B cell (primary cell): Measurements from ENCODE around the gene CHTOP. TPM values are rescaled to one million over a fixed set of nuclear protein-coding genes. Genes with fewer than 3 reads are reported as not detected.

Source experiments
- ATAC-seq: fragments of 200-7000 bp; cut with Tn5 transposase; one replicate; pipeline ENCODE4 v1.10.0; 2021; ENCODE audit warnings: low read depth, mild to moderate bottlenecking, moderate number of reproducible peaks, moderate library complexity
- CTCF ChIA-PET: fragments of 350-600 bp; sonication (Branson Sonifier 250); formaldehyde crosslinking; loops from one replicate; lab custom pipeline; 2021; ENCODE audit warnings: antibody characterized with exemption, inconsistent platforms; lab: Charles Lee
- POLR2A ChIA-PET: fragments of 350-600 bp; sonication (Branson Sonifier 250); formaldehyde crosslinking; loops from one replicate; lab custom pipeline; 2021; ENCODE audit warnings: antibody characterized with exemption; lab: Charles Lee
- DNase-seq: peaks from one replicate; pipeline ENCODE4 v3.0.0; 2013
- H2AFZ ChIP-seq: 2 replicates; pipeline ENCODE4 v1.6.1; 2012; ENCODE audit warnings: mild to moderate bottlenecking, low read depth, low read length; ENCODE audit not compliant: insufficient read depth, poor library complexity, severe bottlenecking
- H3K27ac ChIP-seq, 2 donors: 1 replicate in 1 of 2; 2 replicates in 1 of 2; pipeline ENCODE4 v1.5.1; 2012 to 2013; ENCODE audit warnings: low read length in 2 of 2, mild to moderate bottlenecking in 2 of 2, moderate library complexity in 1 of 2
- H3K27me3 ChIP-seq, 4 experiments: fragments of 200-600 bp in 1 of 4; sonication (generic) in 1 of 4; replicated peaks in 1 of 4; 1 replicate in 2 of 4; 2 replicates in 2 of 4; pipeline versions ENCODE4 v1.6.1 to v1.7.0; 2013 to 2016; ENCODE audit warnings: low read length in 3 of 4, mild to moderate bottlenecking in 2 of 4, mixed read lengths in 1 of 4, moderate library complexity in 1 of 4; ENCODE audit not compliant: insufficient read depth in 4 of 4, control insufficient read depth in 3 of 4; ENCODE audit errors: control extremely low read depth in 1 of 4
- H3K36me3 ChIP-seq, 2 experiments: replicated peaks in 1 of 2; 1 replicate in 1 of 2; 2 replicates in 1 of 2; pipeline versions ENCODE4 v1.6.1 to v1.7.1; 2013; ENCODE audit warnings: low read length in 1 of 2; ENCODE audit not compliant: insufficient read depth in 2 of 2, control insufficient read depth in 1 of 2; ENCODE audit errors: control extremely low read depth in 1 of 2, extremely low read depth in 1 of 2
- H3K4me1 ChIP-seq, 2 donors: fragments of 200-600 bp in 1 of 2; sonication (generic) in 1 of 2; 1 replicate in 1 of 2; 2 replicates in 1 of 2; pipeline versions ENCODE4 v1.5.1 to v1.6.1; 2013 to 2017; ENCODE audit warnings: low read length in 2 of 2; ENCODE audit not compliant: control insufficient read depth in 2 of 2, insufficient read depth in 2 of 2
- H3K4me2 ChIP-seq: replicated peaks from 2 replicates; pipeline ENCODE3; 2012; ENCODE audit warnings: mild to moderate bottlenecking, low read depth, low read length; ENCODE audit not compliant: poor library complexity, severe bottlenecking
- H3K4me3 ChIP-seq, 5 experiments: fragments of 200-600 bp in 1 of 5; sonication (generic) in 1 of 5; 1 replicate in 3 of 5; 2 replicates in 2 of 5; pipeline versions ENCODE4 v1.5.1 to v1.7.0; 2011 to 2016; ENCODE audit warnings: low read length in 4 of 5, mild to moderate bottlenecking in 4 of 5, low read depth in 2 of 5, control low read depth in 1 of 5, moderate library complexity in 1 of 5; ENCODE audit not compliant: insufficient read depth in 1 of 5; ENCODE audit errors: control extremely low read depth in 1 of 5, extremely low read depth in 1 of 5
- H3K79me2 ChIP-seq: fragments of 200-600 bp; sonication (generic); one replicate; pipeline ENCODE4 v1.6.0; 2016; ENCODE audit warnings: low read length; ENCODE audit not compliant: control insufficient read depth, insufficient read depth
- H3K9ac ChIP-seq: fragments of 200-600 bp; sonication (generic); 2 replicates; pipeline ENCODE4 v1.6.1; 2017; ENCODE audit warnings: mild to moderate bottlenecking, low read length, moderate library complexity
- H3K9me3 ChIP-seq, 3 donors: one replicate each; pipeline versions ENCODE4 v1.6.1 to v1.7.1; 2013; ENCODE audit warnings: low read length in 2 of 3; ENCODE audit not compliant: control insufficient read depth in 2 of 3, insufficient read depth in 1 of 3; ENCODE audit errors: control extremely low read depth in 1 of 3
- H4K20me1 ChIP-seq: 2 replicates; pipeline ENCODE4 v1.6.0; 2012; ENCODE audit warnings: mild to moderate bottlenecking, low read length; ENCODE audit not compliant: insufficient read depth, control insufficient read depth, poor library complexity, severe bottlenecking
- H3K27ac Mint-ChIP-seq: one replicate; pipeline ENCODE4 v1.8.0; 2021; ENCODE audit warnings: mixed read lengths
- H3K27me3 Mint-ChIP-seq: one replicate; pipeline ENCODE4 v1.8.0; 2021; ENCODE audit warnings: mixed read lengths
- H3K4me1 Mint-ChIP-seq: one replicate; pipeline ENCODE4 v1.8.0; 2021; ENCODE audit warnings: mixed read lengths
- H3K4me3 Mint-ChIP-seq: one replicate; pipeline ENCODE4 v1.8.0; 2021; ENCODE audit warnings: mixed read lengths
- H3K9me3 Mint-ChIP-seq: one replicate; pipeline ENCODE4 v1.8.0; 2022; ENCODE audit warnings: mixed read lengths; ENCODE audit not compliant: insufficient read depth
- EZH2 ChIP-seq: IDR thresholded peaks from 2 replicates; pipeline ENCODE4 v1.6.1; 2012; ENCODE audit warnings: borderline replicate concordance, low read depth, mild to moderate bottlenecking, moderate library complexity, low read length; ENCODE audit not compliant: insufficient read depth, poor library complexity, severe bottlenecking
- WGBS: methylation state at CpG from one replicate; pipeline ENCODE4 v1.1.5; 2013; ENCODE audit warnings: missing lambda C conversion rate; ENCODE audit not compliant: insufficient coverage; 5-methylcytosine and 5-hydroxymethylcytosine counted together
- intact Hi-C: fragments of 100-400 bp; cut with micrococcal nuclease; formaldehyde crosslinking; loops from one replicate; pipeline ENCODE4 v1.10.0; 2022
- polyA plus RNA-seq: library from polyadenylated mRNA; depleted of rRNA; stranded (reverse); fragments of >200 nt; gene quantifications from 2 replicates; pipeline ENCODE4 v1.2.3, GENCODE V29; 2012
- total RNA-seq, 2 donors: library from RNA; stranded (reverse); fragments of 120-200 nt in 1 of 2; gene quantifications; 1 replicate in 1 of 2; 2 replicates in 1 of 2; pipeline versions ENCODE4 v1.2.3 to v1.2.4, GENCODE V29; 2013 to 2022
- TF ChIP-seq, protein P1 (sequence below): fragments of 200-600 bp; IDR thresholded peaks from one replicate; pipeline ENCODE4 v1.8.0; 2022; ENCODE audit warnings: antibody characterized with exemption, mild to moderate bottlenecking

The CHTOP gene
- total and polyA plus RNA-seq, 2 donors (not counting 1 experiment from before 2014, with no cell fraction given), result 87.0 to 156 TPM

DNA sequence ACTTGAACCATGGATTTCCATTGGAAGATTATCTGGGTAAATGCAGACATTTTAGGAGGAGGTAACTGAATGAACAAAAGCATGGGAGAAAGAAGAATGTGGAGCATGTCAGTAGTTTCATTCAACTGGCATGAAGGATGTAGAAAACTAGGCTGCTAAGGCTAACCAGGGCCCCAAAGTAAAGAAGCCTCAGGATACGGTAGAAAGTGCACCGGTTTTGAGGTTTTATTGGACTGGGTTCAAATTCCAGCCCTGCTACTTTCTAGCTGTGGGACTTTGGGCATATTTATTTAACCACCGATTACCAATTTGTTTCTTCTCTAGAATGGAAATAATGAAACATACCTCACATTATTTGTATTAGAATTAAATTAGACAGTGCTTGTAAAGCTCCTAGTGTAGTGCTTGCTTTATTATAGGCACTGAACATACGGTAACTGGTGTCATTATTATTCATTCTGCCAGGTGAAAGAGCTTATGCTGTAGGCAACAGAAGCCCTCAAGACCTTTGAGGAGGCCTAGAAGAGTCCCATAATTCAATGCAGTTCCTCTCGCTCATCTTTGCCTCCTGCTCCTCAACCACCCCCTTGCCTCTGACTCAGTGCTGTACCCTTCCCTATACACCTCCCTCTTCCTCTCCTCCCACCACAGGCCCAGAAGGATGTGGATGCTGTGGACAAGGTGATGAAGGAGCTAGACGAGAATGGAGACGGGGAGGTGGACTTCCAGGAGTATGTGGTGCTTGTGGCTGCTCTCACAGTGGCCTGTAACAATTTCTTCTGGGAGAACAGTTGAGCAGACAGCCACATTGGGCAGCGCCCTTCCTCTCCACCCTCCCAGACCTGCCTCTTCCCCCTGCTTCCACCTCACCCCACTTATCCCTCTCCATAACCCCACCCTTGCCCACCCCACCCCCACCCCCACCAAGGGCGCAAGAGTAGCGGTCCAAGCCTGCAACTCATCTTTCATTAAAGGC, 2.5 kb upstream of the CHTOP start:
- H2AFZ ChIP-seq, result no peak overlapping the region
- ATAC-seq, result no peak
- no peak overlapping the region for H3K27ac Mint-ChIP-seq
- DNase-seq, result no peak
- H3K9ac ChIP-seq, result no peak overlapping the region
- no peaks in the 10 kb centered on the region for H3K9me3 Mint-ChIP-seq
- intact Hi-C loops, result loop anchor here (2.0 to 10.0 kb wide), 2 partner anchors 97 to 121 kb away; partner anchors contain the start of gene S100A6
- peaks cover 8% of the 10 kb centered on the region for H4K20me1 ChIP-seq
- H3K4me3 Mint-ChIP-seq, result no peak overlapping the region
- CTCF ChIA-PET, result interaction anchor here (0.8 to 1.1 kb wide), 2 partner anchors 59 to 356 kb away, joined by 3 to 4 read pairs; no protein-coding TSS in a partner anchor
- 90% methylated on average over 2 of the region's 10 CpGs for WGBS
- H3K4me2 ChIP-seq, result no peak overlapping the region
- H3K27me3 ChIP-seq, result peaks cover 0 to 4% (median 0%) of the 10 kb centered on the region in 4 experiments
- no peak overlapping the region for H3K27ac ChIP-seq
- POLR2A ChIA-PET, result no interaction called here
- H3K4me1 Mint-ChIP-seq, result peaks cover 39% of the 10 kb centered on the region
- TF ChIP-seq, protein P1, sequence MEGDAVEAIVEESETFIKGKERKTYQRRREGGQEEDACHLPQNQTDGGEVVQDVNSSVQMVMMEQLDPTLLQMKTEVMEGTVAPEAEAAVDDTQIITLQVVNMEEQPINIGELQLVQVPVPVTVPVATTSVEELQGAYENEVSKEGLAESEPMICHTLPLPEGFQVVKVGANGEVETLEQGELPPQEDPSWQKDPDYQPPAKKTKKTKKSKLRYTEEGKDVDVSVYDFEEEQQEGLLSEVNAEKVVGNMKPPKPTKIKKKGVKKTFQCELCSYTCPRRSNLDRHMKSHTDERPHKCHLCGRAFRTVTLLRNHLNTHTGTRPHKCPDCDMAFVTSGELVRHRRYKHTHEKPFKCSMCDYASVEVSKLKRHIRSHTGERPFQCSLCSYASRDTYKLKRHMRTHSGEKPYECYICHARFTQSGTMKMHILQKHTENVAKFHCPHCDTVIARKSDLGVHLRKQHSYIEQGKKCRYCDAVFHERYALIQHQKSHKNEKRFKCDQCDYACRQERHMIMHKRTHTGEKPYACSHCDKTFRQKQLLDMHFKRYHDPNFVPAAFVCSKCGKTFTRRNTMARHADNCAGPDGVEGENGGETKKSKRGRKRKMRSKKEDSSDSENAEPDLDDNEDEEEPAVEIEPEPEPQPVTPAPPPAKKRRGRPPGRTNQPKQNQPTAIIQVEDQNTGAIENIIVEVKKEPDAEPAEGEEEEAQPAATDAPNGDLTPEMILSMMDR, result no peak
- TF ChIP-seq EZH2, result no peak
- H3K36me3 ChIP-seq, result peaks cover 2 to 7% of the 10 kb centered on the region in 2 experiments
- no peak overlapping the region for H3K4me3 ChIP-seq
- H3K4me1 ChIP-seq, result peaks cover 18 to 50% of the 10 kb centered on the region in 2 donors
- H3K27me3 Mint-ChIP-seq, result no peaks in the 10 kb centered on the region
- peaks cover 0 to 7% (median 0%) of the 10 kb centered on the region in 3 donors for H3K9me3 ChIP-seq
- peaks cover 22% of the 10 kb centered on the region for H3K79me2 ChIP-seq
